A549 (cell line): ENCODE results near the gene CKS2. TPM values are rescaled to one million over a fixed set of nuclear protein-coding genes. Genes with fewer than 3 reads are reported as not detected.

ENCODE experiments used
- ATAC-seq, 2 experiments: fragments of 200-7000 bp in 1 of 2; fragments of >200 bp in 1 of 2; cut with Nextera tagmentation in 1 of 2; cut with Tn5 transposase in 1 of 2; 3 replicates each; pipeline versions ENCODE4 v1.8.0 to v1.9.1; 2018 to 2020; ENCODE audit warnings: mild to moderate bottlenecking in 1 of 2, moderate library complexity in 1 of 2
- CTCF ChIA-PET: fragments of 300-600 bp; sonication (Branson Sonifier 250); formaldehyde crosslinking; extraction: SDS; loops from one replicate; lab custom pipeline; 2021; ENCODE audit warnings: antibody characterized with exemption, inconsistent platforms; lab: Yijun Ruan, JAX
- POLR2A ChIA-PET: fragments of 350-600 bp; formaldehyde crosslinking; extraction: SDS; loops from one replicate; lab custom pipeline; 2021; ENCODE audit warnings: antibody characterized with exemption, inconsistent platforms; lab: Yijun Ruan, JAX
- DNase-seq, 2 experiments: peaks; one replicate each; pipeline versions ENCODE4 v3.0.0 to v3.0.0-alpha.2; 2011 to 2016; ENCODE audit warnings: low read depth in 1 of 2, low spot score in 1 of 2
- FAIRE-seq: peaks from 2 replicates; lab custom pipeline; 2011; peaks lifted over from hg19 to GRCh38; lab: Jason Lieb, UNC
- H3K27ac ChIP-seq, 2 experiments: fragments of >200 bp; sonication (Bioruptor Twin); formaldehyde crosslinking; 3 replicates each; pipeline ENCODE4 v1.5.1; 2016 to 2017
- H3K4me1 ChIP-seq: fragments of >200 bp; sonication (Bioruptor Twin); formaldehyde crosslinking; 3 replicates; pipeline ENCODE4 v1.6.1; 2016
- H3K4me2 ChIP-seq: fragments of >200 bp; sonication (Bioruptor Twin); formaldehyde crosslinking; 3 replicates; pipeline ENCODE4 v1.6.1; 2016
- H3K4me3 ChIP-seq: fragments of >200 bp; sonication (Bioruptor Twin); formaldehyde crosslinking; 3 replicates; pipeline ENCODE4 v1.5.1; 2016
- H3K9me3 ChIP-seq: fragments of >200 bp; sonication (Bioruptor Twin); formaldehyde crosslinking; 3 replicates; pipeline ENCODE4 v1.6.1; 2016
- CBX2 ChIP-seq: fragments of 200-600 bp; sonication (generic); IDR thresholded peaks from 2 replicates; pipeline ENCODE4 v1.6.1; 2016; ENCODE audit warnings: low read depth, mild to moderate bottlenecking, borderline replicate concordance
- CBX8 ChIP-seq: fragments of 200-600 bp; sonication (generic); IDR thresholded peaks from 2 replicates; pipeline ENCODE4 v1.6.1; 2016
- CHD4 ChIP-seq: fragments of 200-600 bp; sonication (generic); IDR thresholded peaks from 2 replicates; pipeline ENCODE4 v1.6.1; 2016; ENCODE audit warnings: antibody characterized with exemption, mild to moderate bottlenecking, borderline replicate concordance
- CTCF ChIP-seq: fragments of >200 bp; sonication (Bioruptor Twin); formaldehyde crosslinking; IDR thresholded peaks from 3 replicates; pipeline ENCODE4 v1.5.1; 2016
- EHMT2 ChIP-seq: fragments of 200-600 bp; sonication (generic); IDR thresholded peaks from 2 replicates; pipeline ENCODE4 v1.6.1; 2016; ENCODE audit warnings: antibody characterized with exemption, low read depth, mild to moderate bottlenecking, moderate library complexity
- ESRRA ChIP-seq: fragments of 150-350 bp; IDR thresholded peaks from 2 replicates; pipeline ENCODE4 v1.6.1; 2014; ENCODE audit warnings: mild to moderate bottlenecking, low read length, borderline replicate concordance
- GATA3 ChIP-seq: IDR thresholded peaks from 2 replicates; pipeline ENCODE4 v1.6.1; 2012; ENCODE audit warnings: borderline replicate concordance
- HDAC2 ChIP-seq: fragments of 200-600 bp; sonication (generic); IDR thresholded peaks from 2 replicates; pipeline ENCODE4 v1.6.1; 2016
- HEYL ChIP-seq: fragments of 250-450 bp; sonication (Bioruptor Pico); IDR thresholded peaks from 2 replicates; pipeline ENCODE4 v1.8.0; 2021; ENCODE audit warnings: mild to moderate bottlenecking, moderate library complexity
- HOXB5 ChIP-seq: fragments of 250-450 bp; sonication (Bioruptor Pico); IDR thresholded peaks from 2 replicates; pipeline ENCODE4 v1.5.0; 2020; ENCODE audit warnings: mild to moderate bottlenecking, moderate library complexity
- JUNB ChIP-seq: fragments of >200 bp; sonication (Bioruptor Twin); formaldehyde crosslinking; IDR thresholded peaks from 2 replicates; pipeline ENCODE4 v1.6.1; 2016
- MAFK ChIP-seq: fragments of 450-650 bp; IDR thresholded peaks from 2 replicates; pipeline ENCODE4 v1.6.1; 2014; ENCODE audit not compliant: partially characterized antibody
- MAX ChIP-seq: IDR thresholded peaks from 2 replicates; pipeline ENCODE4 v1.6.1; 2012
- NFE2L2 ChIP-seq: fragments of 150-350 bp; conservative IDR thresholded peaks from 2 replicates; pipeline ENCODE4 v1.6.1; 2014; ENCODE audit warnings: low read length
- NPAS2 ChIP-seq: fragments of 250-450 bp; sonication (Bioruptor Pico); IDR thresholded peaks from 2 replicates; pipeline ENCODE4 v1.8.0; 2022; ENCODE audit warnings: mild to moderate bottlenecking, moderate library complexity, borderline replicate concordance
- POLR2A ChIP-seq: IDR thresholded peaks from 2 replicates; pipeline ENCODE4 v1.6.1; 2012; ENCODE audit warnings: mild to moderate bottlenecking, low read length
- RARB ChIP-seq: fragments of 250-450 bp; sonication (Bioruptor Pico); IDR thresholded peaks from 2 replicates; pipeline ENCODE4 v1.8.0; 2021; ENCODE audit warnings: mild to moderate bottlenecking, moderate library complexity
- RCOR1 ChIP-seq: fragments of 150-350 bp; IDR thresholded peaks from 2 replicates; pipeline ENCODE4 v1.6.1; 2014; ENCODE audit warnings: antibody characterized with exemption, low read length, low read depth
- RFX5 ChIP-seq: fragments of 450-650 bp; IDR thresholded peaks from 2 replicates; pipeline ENCODE4 v1.7.1; 2014; ENCODE audit warnings: antibody characterized with exemption, mild to moderate bottlenecking, moderate library complexity
- RNF2 ChIP-seq: fragments of 200-600 bp; sonication (generic); IDR thresholded peaks from 2 replicates; pipeline ENCODE4 v1.6.1; 2016; ENCODE audit warnings: low read depth, mild to moderate bottlenecking, antibody characterized with exemption, moderate library complexity, borderline replicate concordance
- SMC3 ChIP-seq: fragments of >200 bp; sonication (Bioruptor Twin); formaldehyde crosslinking; IDR thresholded peaks from 3 replicates; pipeline ENCODE4 v1.6.1; 2018; ENCODE audit warnings: inconsistent platforms
- TP53 ChIP-seq: fragments of 250-450 bp; sonication (Bioruptor Pico); IDR thresholded peaks from 2 replicates; pipeline ENCODE4 v1.5.0; 2021; ENCODE audit warnings: mild to moderate bottlenecking, moderate library complexity
- ZNF302 ChIP-seq: fragments of 250-450 bp; sonication (Bioruptor Pico); IDR thresholded peaks from 2 replicates; pipeline ENCODE4 v1.9.0; 2021; ENCODE audit warnings: inconsistent platforms, mild to moderate bottlenecking, moderate library complexity
- WGBS: methylation state at CpG from one replicate; pipeline ENCODE4 v1.1.6; 2017; ENCODE audit errors: missing lambda C conversion rate; 5-methylcytosine and 5-hydroxymethylcytosine counted together
- polyA plus RNA-seq, 4 experiments: library from polyadenylated mRNA; depleted of rRNA in 3 of 4; stranded (reverse); fragments of >200 nt; fragmentation: RNase III in 1 of 4; extraction: RNeasy Plus Mini Kit Qiagen cat#74134 plus additional on column Dnase treatment in 1 of 4; gene quantifications; 2 replicates in 3 of 4; 3 replicates in 1 of 4; pipeline ENCODE4 v1.2.3, GENCODE V29; 2011 to 2017
- TF ChIP-seq, protein P1 (sequence below): fragments of 450-650 bp; IDR thresholded peaks from 2 replicates; pipeline ENCODE4 v1.6.1; 2014; ENCODE audit warnings: antibody characterized with exemption
- TF ChIP-seq, protein P2 (sequence below): IDR thresholded peaks from 2 replicates; pipeline ENCODE4 v1.6.1; 2012

CKS2 gene
- polyA plus RNA-seq, 2 of the 4 experiments (the other 2 are of a cell fraction), result 515 to 576 TPM

GRCh38 chr9:89356782-89357181, 45.8 kb downstream of the CKS2 start:
- no peak overlapping the region for H3K4me2 ChIP-seq
- ChIA-PET CTCF (interaction anchor here (1.0 kb wide), 1 partner anchor 9 kb away, joined by 3 read pairs; no protein-coding TSS in a partner anchor), POLR2A (no interaction called here)
- H3K27ac ChIP-seq, result no peak overlapping the region
- no peak for TF ChIP-seq SMC3
- no peak for TF ChIP-seq HEYL
- TF ChIP-seq HDAC2, result no peak
- TF ChIP-seq, protein P1, sequence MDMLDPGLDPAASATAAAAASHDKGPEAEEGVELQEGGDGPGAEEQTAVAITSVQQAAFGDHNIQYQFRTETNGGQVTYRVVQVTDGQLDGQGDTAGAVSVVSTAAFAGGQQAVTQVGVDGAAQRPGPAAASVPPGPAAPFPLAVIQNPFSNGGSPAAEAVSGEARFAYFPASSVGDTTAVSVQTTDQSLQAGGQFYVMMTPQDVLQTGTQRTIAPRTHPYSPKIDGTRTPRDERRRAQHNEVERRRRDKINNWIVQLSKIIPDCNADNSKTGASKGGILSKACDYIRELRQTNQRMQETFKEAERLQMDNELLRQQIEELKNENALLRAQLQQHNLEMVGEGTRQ, result no peak
- TF ChIP-seq RARB (CRISPR knock-in tag), result no peak
- TF ChIP-seq ESRRA, result no peak
- no peak for TF ChIP-seq CTCF
- TF ChIP-seq RNF2, result no peak
- no peak for TF ChIP-seq GATA3
- no peak for TF ChIP-seq RFX5
- TF ChIP-seq RCOR1, result no peak
- TF ChIP-seq HOXB5 (CRISPR knock-in tag), result no peak
- TF ChIP-seq CHD4, result no peak
- no peak for TF ChIP-seq MAFK
- 100% methylated on average over 2 of the region's 2 CpGs for WGBS
- DNase-seq, result no peak
- ATAC-seq, result no peak
- H3K4me3 ChIP-seq, result no peak overlapping the region
- FAIRE-seq, result no peak
- no peaks in the 10 kb centered on the region for H3K4me1 ChIP-seq
- H3K9me3 ChIP-seq, result no peaks in the 10 kb centered on the region

DNA sequence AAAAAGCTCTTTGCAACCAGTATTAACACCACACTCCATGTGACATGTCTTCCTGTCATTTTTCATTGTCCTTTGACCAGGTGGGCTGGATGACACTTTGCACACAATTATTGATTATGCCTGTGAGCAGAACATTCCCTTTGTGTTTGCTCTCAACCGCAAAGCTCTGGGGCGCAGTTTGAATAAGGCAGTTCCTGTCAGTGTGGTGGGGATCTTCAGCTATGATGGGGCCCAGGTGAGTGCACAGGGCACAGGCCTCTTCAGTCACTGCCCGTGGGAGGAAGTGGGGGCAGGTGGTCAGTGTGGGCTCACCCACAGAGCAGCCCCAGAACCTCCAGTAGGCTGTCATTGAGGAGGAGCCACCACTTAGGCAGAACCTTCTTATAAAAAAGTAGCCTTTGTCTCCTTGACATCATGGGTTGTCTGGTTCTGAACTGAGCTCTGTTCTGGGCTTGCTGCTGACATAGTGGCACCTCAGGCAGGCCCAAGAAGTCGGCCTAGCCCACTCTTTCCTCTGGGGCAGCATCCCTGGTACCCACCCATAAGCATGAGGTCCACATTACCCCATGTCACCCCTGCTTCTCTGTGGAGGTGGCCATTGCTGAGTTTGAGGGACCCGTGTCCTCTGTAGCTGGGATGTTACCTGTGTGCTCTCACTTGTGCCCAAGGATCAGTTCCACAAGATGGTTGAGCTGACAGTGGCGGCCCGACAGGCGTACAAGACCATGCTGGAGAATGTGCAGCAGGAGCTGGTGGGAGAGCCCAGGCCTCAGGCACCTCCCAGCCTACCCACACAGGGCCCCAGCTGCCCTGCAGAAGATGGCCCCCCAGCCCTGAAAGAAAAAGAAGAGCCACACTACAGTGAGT, 46.6 kb downstream of the CKS2 start:
- ATAC-seq (no peak), FAIRE-seq (no peak), DNase-seq (no peak)
- no peaks in the 10 kb centered on the region for H3K4me1 ChIP-seq
- TF ChIP-seq RFX5 (no peak), RNF2 (no peak), ZNF302 (no peak), CTCF (no peak), CHD4 (no peak), TP53 (no peak), NPAS2 (CRISPR knock-in tag) (no peak), GATA3 (no peak), POLR2A (no peak), CBX8 (no peak), NFE2L2 (no peak), HOXB5 (CRISPR knock-in tag) (no peak), EHMT2 (no peak), MAX (no peak), CBX2 (no peak), JUNB (no peak)
- TF ChIP-seq, protein P2, sequence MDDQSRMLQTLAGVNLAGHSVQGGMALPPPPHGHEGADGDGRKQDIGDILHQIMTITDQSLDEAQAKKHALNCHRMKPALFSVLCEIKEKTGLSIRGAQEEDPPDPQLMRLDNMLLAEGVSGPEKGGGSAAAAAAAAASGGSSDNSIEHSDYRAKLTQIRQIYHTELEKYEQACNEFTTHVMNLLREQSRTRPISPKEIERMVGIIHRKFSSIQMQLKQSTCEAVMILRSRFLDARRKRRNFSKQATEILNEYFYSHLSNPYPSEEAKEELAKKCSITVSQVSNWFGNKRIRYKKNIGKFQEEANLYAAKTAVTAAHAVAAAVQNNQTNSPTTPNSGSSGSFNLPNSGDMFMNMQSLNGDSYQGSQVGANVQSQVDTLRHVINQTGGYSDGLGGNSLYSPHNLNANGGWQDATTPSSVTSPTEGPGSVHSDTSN, result no peak
- H3K9me3 ChIP-seq, result no peaks in the 10 kb centered on the region
- ChIA-PET POLR2A (no interaction called here), CTCF (interaction anchor here (0.9 to 1.1 kb wide), 4 partner anchors 10 to 192 kb away, joined by 3 read pairs; no protein-coding TSS in a partner anchor)
- no peak overlapping the region for H3K4me2 ChIP-seq
- no peak overlapping the region for H3K4me3 ChIP-seq
- WGBS, result 97% methylated on average over 8 of the region's 8 CpGs
- H3K27ac ChIP-seq, result no peak overlapping the region
